HepG2 (cell line): ENCODE data around the gene CPVL. TPM values are rescaled to one million over a fixed set of nuclear protein-coding genes. Genes with fewer than 3 reads are reported as not detected.

Source experiments
- ATAC-seq: fragments of 200-7000 bp; cut with Tn5 transposase; 3 replicates; pipeline ENCODE4 v1.9.1; 2020; ENCODE audit warnings: mild to moderate bottlenecking, moderate library complexity
- BruUV-seq: library from RNA; stranded (reverse); fragments of 400-500 nt; replicated peaks from 2 replicates; lab custom pipeline; 2021; lab: Mats Ljungman, UMichigan
- CTCF ChIA-PET: fragments of 300-600 bp; formaldehyde crosslinking; extraction: SDS; loops from one replicate; lab custom pipeline; 2021; ENCODE audit warnings: low total read pairs, inconsistent platforms, low intra/inter-chr PET ratio; lab: Yijun Ruan, JAX
- POLR2A ChIA-PET: fragments of 350-600 bp; sonication (Branson Sonifier 250); formaldehyde crosslinking; loops from one replicate; lab custom pipeline; 2020; ENCODE audit warnings: antibody characterized with exemption, inconsistent platforms; lab: Yijun Ruan, JAX
- DNase-seq: peaks from one replicate; pipeline ENCODE4 v3.0.0-alpha.2; 2015; ENCODE audit warnings: low spot score
- FAIRE-seq: peaks from 3 replicates; lab custom pipeline; 2011; peaks lifted over from hg19 to GRCh38; lab: Jason Lieb, UNC
- H2AFZ ChIP-seq: one replicate; pipeline ENCODE4 v1.6.1; 2011; ENCODE audit warnings: low read length, inconsistent platforms
- H3K27ac ChIP-seq: fragments of 300-600 bp; 3 replicates; pipeline ENCODE4 v1.8.0; 2011; ENCODE audit warnings: mixed run types, mild to moderate bottlenecking, mixed read lengths, low read length, inconsistent platforms; ENCODE audit not compliant: insufficient read depth; ENCODE audit errors: extremely low read length
- H3K27me3 ChIP-seq, 2 experiments: fragments of 200-600 bp in 1 of 2; 2 replicates in 1 of 2; 3 replicates in 1 of 2; pipeline versions ENCODE4 v1.6.0 to v1.8.0; 2011; ENCODE audit warnings: low read length in 2 of 2, mild to moderate bottlenecking in 2 of 2, moderate library complexity in 2 of 2, inconsistent platforms in 1 of 2; ENCODE audit not compliant: insufficient read depth in 2 of 2, control insufficient read depth in 1 of 2
- H3K36me3 ChIP-seq, 2 experiments: fragments of 200-600 bp in 1 of 2; replicated peaks in 1 of 2; 2 replicates in 1 of 2; 3 replicates in 1 of 2; pipeline versions ENCODE4 v1.5.1 to v1.8.0; 2011; ENCODE audit warnings: low read length in 2 of 2, inconsistent platforms in 1 of 2; ENCODE audit not compliant: insufficient read depth in 2 of 2, control insufficient read depth in 1 of 2
- H3K4me1 ChIP-seq: 2 replicates; pipeline ENCODE4 v1.5.1; 2012; ENCODE audit warnings: low read length, inconsistent platforms; ENCODE audit not compliant: insufficient read depth
- H3K4me2 ChIP-seq: 2 replicates; pipeline ENCODE4 v1.6.0; 2011; ENCODE audit warnings: low read depth, low read length, inconsistent platforms
- H3K4me3 ChIP-seq, 3 experiments: fragments of 200-600 bp in 1 of 3; sonication (generic), shearing (Covaris generic) in 1 of 3; replicated peaks in 1 of 3; 2 replicates each; pipeline ENCODE4 v1.5.1; 2011 to 2016; ENCODE audit warnings: low read length in 3 of 3, inconsistent platforms in 2 of 3, low read depth in 2 of 3, mild to moderate bottlenecking in 2 of 3, control low read depth in 1 of 3, mixed read lengths in 1 of 3; ENCODE audit not compliant: insufficient read depth in 1 of 3
- H3K79me2 ChIP-seq: one replicate; pipeline ENCODE4 v1.6.1; 2011; ENCODE audit warnings: low read length, inconsistent platforms; ENCODE audit not compliant: insufficient read depth
- H3K9ac ChIP-seq: 2 replicates; pipeline ENCODE4 v1.6.0; 2011; ENCODE audit warnings: mild to moderate bottlenecking, low read depth, low read length, inconsistent platforms; ENCODE audit not compliant: insufficient read depth
- H3K9me3 ChIP-seq: 2 replicates; pipeline ENCODE4 v1.5.1; 2012; ENCODE audit warnings: mild to moderate bottlenecking, low read length
- H4K20me1 ChIP-seq: 2 replicates; pipeline ENCODE4 v1.6.0; 2011; ENCODE audit warnings: inconsistent platforms, mild to moderate bottlenecking, low read length, moderate library complexity; ENCODE audit not compliant: insufficient read depth
- AKAP8 ChIP-seq: sonication (generic); formaldehyde crosslinking; IDR thresholded peaks from 2 replicates; pipeline ENCODE4 v1.5.1; 2020; ENCODE audit warnings: mild to moderate bottlenecking, missing genetic modification reagents
- CEBPG ChIP-seq: IDR thresholded peaks from 2 replicates; pipeline ENCODE4 v1.6.1; 2016
- EP300 ChIP-seq, 3 experiments: sonication (generic) in 1 of 3; formaldehyde crosslinking in 1 of 3; IDR thresholded peaks; 2 replicates each; pipeline versions ENCODE4 v1.5.1 to v1.6.1; 2011 to 2020; ENCODE audit warnings: low read depth in 2 of 3, low read length in 2 of 3, borderline replicate concordance in 1 of 3, improper control_type of control experiment in 1 of 3, mild to moderate bottlenecking in 1 of 3, missing genetic modification reagents in 1 of 3, moderate library complexity in 1 of 3
- IKZF4 ChIP-seq: sonication (generic); formaldehyde crosslinking; IDR thresholded peaks from 2 replicates; pipeline ENCODE4 v1.5.1; 2020; ENCODE audit warnings: borderline replicate concordance, mild to moderate bottlenecking, low read depth, missing genetic modification reagents; ENCODE audit errors: not compliant biosample characterization
- LRRFIP1 ChIP-seq: sonication (generic); formaldehyde crosslinking; conservative IDR thresholded peaks from 2 replicates; pipeline ENCODE4 v1.4.0; 2020; ENCODE audit warnings: missing genetic modification reagents
- MED8 ChIP-seq: sonication (generic); formaldehyde crosslinking; IDR thresholded peaks from 2 replicates; pipeline ENCODE4 v1.8.1; 2023; ENCODE audit warnings: mild to moderate bottlenecking, missing genetic modification reagents; ENCODE audit not compliant: insufficient replicate concordance
- PAX8 ChIP-seq: sonication (generic); formaldehyde crosslinking; IDR thresholded peaks from 2 replicates; pipeline ENCODE4 v1.8.0; 2022; ENCODE audit warnings: mild to moderate bottlenecking, missing genetic modification reagents, borderline replicate concordance
- XBP1 ChIP-seq: sonication (generic); formaldehyde crosslinking; IDR thresholded peaks from 2 replicates; pipeline ENCODE4 v1.5.0; 2020; ENCODE audit warnings: missing genetic modification reagents
- ZBTB10 ChIP-seq: sonication (generic); formaldehyde crosslinking; IDR thresholded peaks from 2 replicates; pipeline ENCODE4 v1.4.0; 2020; ENCODE audit warnings: missing genetic modification reagents, borderline replicate concordance
- ZBTB42 ChIP-seq: sonication (generic); formaldehyde crosslinking; IDR thresholded peaks from 2 replicates; pipeline ENCODE4 v1.5.0; 2020; ENCODE audit warnings: mild to moderate bottlenecking, missing genetic modification reagents
- ZNF12 ChIP-seq: sonication (generic); formaldehyde crosslinking; IDR thresholded peaks from 2 replicates; pipeline ENCODE4 v1.5.0; 2020; ENCODE audit warnings: missing genetic modification reagents
- ZNF251 ChIP-seq: sonication (generic); formaldehyde crosslinking; IDR thresholded peaks from 2 replicates; pipeline ENCODE4 v1.9.0; 2021; ENCODE audit warnings: mild to moderate bottlenecking, missing genetic modification reagents
- ZNF562 ChIP-seq: sonication (generic); formaldehyde crosslinking; IDR thresholded peaks from 2 replicates; pipeline ENCODE4 v1.8.0; 2022; ENCODE audit warnings: missing genetic modification reagents, borderline replicate concordance
- ZNF75D ChIP-seq: sonication (generic); formaldehyde crosslinking; IDR thresholded peaks from 2 replicates; pipeline ENCODE4 v1.8.1; 2023; ENCODE audit warnings: missing genetic modification reagents, mild to moderate bottlenecking, borderline replicate concordance
- ZNF768 ChIP-seq: sonication (generic); formaldehyde crosslinking; IDR thresholded peaks from 2 replicates; pipeline ENCODE4 v1.4.0; 2020; ENCODE audit warnings: missing genetic modification reagents
- ZNF775 ChIP-seq: sonication (generic); formaldehyde crosslinking; IDR thresholded peaks from 2 replicates; pipeline ENCODE4 v1.4.0; 2020; ENCODE audit warnings: missing genetic modification reagents, mild to moderate bottlenecking, moderate library complexity, borderline replicate concordance
- ZSCAN21 ChIP-seq: sonication (generic); formaldehyde crosslinking; IDR thresholded peaks from 2 replicates; pipeline ENCODE4 v1.8.0; 2022; ENCODE audit warnings: mild to moderate bottlenecking, missing genetic modification reagents, moderate library complexity, borderline replicate concordance
- WGBS: methylation state at CpG from one replicate; pipeline ENCODE4 v1.1.6; 2017; ENCODE audit warnings: low lambda C conversion rate; 5-methylcytosine and 5-hydroxymethylcytosine counted together
- in situ Hi-C: cut with HindIII; loops from 2 replicates; pipeline ENCODE4 v1.10.0; 2017; ENCODE audit warnings: low pct_unique_long_range_greater_than_20kb; ENCODE audit not compliant: extremely low pct_ligation_motif_present
- intact Hi-C: fragments of 100-400 bp; cut with micrococcal nuclease; formaldehyde crosslinking; loops from one replicate; pipeline ENCODE4 v1.10.0; 2022; ENCODE audit not compliant: unreplicated experiment
- polyA plus RNA-seq, 8 experiments: library from polyadenylated mRNA; depleted of rRNA in 3 of 8; stranded (reverse) in 7 of 8; unstranded in 1 of 8; fragments of >200 nt; fragmentation: Illumina TruSeq in 4 of 8; extraction: Trizol in 4 of 8; gene quantifications; 2 replicates each; pipeline versions ENCODE4 v1.2.1 to v1.2.3, GENCODE V29; 2011 to 2016; ENCODE audit warnings: low read depth in 4 of 8, missing spikeins in 1 of 8, mixed read lengths in 1 of 8; ENCODE audit not compliant: insufficient read depth in 1 of 8
- total RNA-seq, 5 experiments: library from RNA; depleted of rRNA; stranded (reverse); fragments of >200 nt; fragmentation: Illumina TruSeq; extraction: Trizol; gene quantifications; 2 replicates each; pipeline ENCODE4 v1.2.3, GENCODE V29; 2016; ENCODE audit warnings: low read depth in 1 of 5

The CPVL gene
- total and polyA plus RNA-seq, 2 of the 13 experiments (the other 11 are each of a cell fraction or from before 2014, with no cell fraction given), result 59.2 to 294 TPM

GRCh38 chr7:29090151-29090805 lies 56.1 kb downstream of the CPVL start (continued):
- TF ChIP-seq LRRFIP1 (no peak), ZNF75D (CRISPR knock-in tag) (no peak), ZSCAN21 (CRISPR knock-in tag) (no peak), ZNF562 (no peak), ZBTB10 (CRISPR knock-in tag) (no peak)

- CTCF ChIA-PET, result no interaction called here
- Histone ChIP-seq H4K20me1 (no peaks in the 10 kb centered on the region), H3K79me2 (no peaks in the 10 kb centered on the region), H3K27ac (no peak overlapping the region), H3K9me3 (no peaks in the 10 kb centered on the region), H3K36me3 (peaks cover 3 to 26% of the 10 kb centered on the region in 2 experiments), H3K9ac (no peak overlapping the region), H2AFZ (no peak overlapping the region), H3K27me3 (no peaks in the 10 kb centered on the region), H3K4me3 (no peak overlapping the region), H3K4me2 (no peak overlapping the region), H3K4me1 (no peaks in the 10 kb centered on the region)
- DNase-seq, result no peak
- 95% methylated on average over 1 of the region's 1 CpG for WGBS
- in situ Hi-C loops, result no loop called here
- POLR2A ChIA-PET, result interaction anchor here (1.6 kb wide), 1 partner anchor 12 kb away, joined by 3 read pairs; no protein-coding TSS in a partner anchor
- no TSS peak for BruUV-seq
- ATAC-seq, result no peak
- intact Hi-C loops, result no loop called here
- no peak for FAIRE-seq
- no peak for TF ChIP-seq IKZF4
- no peak for TF ChIP-seq CEBPG (CRISPR knock-in tag)
- TF ChIP-seq ZNF251 (CRISPR knock-in tag), result no peak
- no peak for TF ChIP-seq PAX8 (CRISPR knock-in tag)
- TF ChIP-seq ZNF768 (CRISPR knock-in tag), result no peak
- no peak for TF ChIP-seq XBP1 (CRISPR knock-in tag)
- TF ChIP-seq EP300 (IDR thresholded peaks at IDR 0.05; ENCODE audit: low read depth in 2 of 2, low read length in 2 of 2), result no peak
- TF ChIP-seq EP300 (CRISPR knock-in tag; IDR thresholded peaks at IDR 0.05; ENCODE audit: borderline replicate concordance), result no peak
- TF ChIP-seq ZBTB42 (CRISPR knock-in tag), result no peak
- no peak for TF ChIP-seq AKAP8 (CRISPR knock-in tag)
- TF ChIP-seq ZNF775 (CRISPR knock-in tag), result no peak
- TF ChIP-seq MED8, result no peak
- no peak for TF ChIP-seq ZNF12
These were observed 58.5 kb downstream of the CPVL start for GRCh38 chr7:29087840-29088170.
